GM18508 (cell line): ENCODE data around the gene SPATA33.
"Not testable (repeated sequence)": the region's sequence is repeated elsewhere in the genome, so short reads cannot be mapped to it uniquely, and the experiment has no call there.

ENCODE experiments used
- ATAC-seq: cut with Tn5 transposase; IDR thresholded peaks from one replicate; pipeline ENCODE4 v1.9.1; 2021; ENCODE audit warnings: moderate number of reproducible peaks; ENCODE audit not compliant: insufficient read depth, unreplicated experiment

Gene SPATA33

GRCh38 chr16:89691231-89691985 is 33.8 kb downstream of the SPATA33 start:
- no peak for ATAC-seq

GRCh38 chr16:89691986-89692569 is 34.4 kb downstream of the SPATA33 start:
- no peak for ATAC-seq

DNA sequence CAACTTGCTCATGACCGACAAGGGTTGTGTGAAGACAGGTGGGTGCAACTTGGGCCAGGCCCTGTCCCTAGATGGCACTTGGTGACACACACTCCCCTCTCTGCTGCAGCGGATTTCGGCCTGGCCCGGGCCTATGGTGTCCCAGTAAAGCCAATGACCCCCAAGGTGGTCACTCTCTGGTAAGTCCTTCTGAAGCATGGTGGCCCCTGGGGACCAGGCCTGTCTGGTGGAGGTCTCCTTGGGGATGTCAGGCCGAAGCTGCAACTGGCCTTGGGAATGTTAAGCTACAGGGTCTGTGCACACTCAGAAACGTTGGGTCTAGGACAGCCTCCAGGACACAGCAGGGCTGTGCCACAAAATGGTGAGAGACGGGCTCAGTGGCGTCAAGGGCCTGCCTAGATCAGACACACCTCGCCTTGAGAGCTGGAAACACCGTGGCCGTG is 35.7 kb downstream of the SPATA33 start:
- ATAC-seq: no peak

DNA sequence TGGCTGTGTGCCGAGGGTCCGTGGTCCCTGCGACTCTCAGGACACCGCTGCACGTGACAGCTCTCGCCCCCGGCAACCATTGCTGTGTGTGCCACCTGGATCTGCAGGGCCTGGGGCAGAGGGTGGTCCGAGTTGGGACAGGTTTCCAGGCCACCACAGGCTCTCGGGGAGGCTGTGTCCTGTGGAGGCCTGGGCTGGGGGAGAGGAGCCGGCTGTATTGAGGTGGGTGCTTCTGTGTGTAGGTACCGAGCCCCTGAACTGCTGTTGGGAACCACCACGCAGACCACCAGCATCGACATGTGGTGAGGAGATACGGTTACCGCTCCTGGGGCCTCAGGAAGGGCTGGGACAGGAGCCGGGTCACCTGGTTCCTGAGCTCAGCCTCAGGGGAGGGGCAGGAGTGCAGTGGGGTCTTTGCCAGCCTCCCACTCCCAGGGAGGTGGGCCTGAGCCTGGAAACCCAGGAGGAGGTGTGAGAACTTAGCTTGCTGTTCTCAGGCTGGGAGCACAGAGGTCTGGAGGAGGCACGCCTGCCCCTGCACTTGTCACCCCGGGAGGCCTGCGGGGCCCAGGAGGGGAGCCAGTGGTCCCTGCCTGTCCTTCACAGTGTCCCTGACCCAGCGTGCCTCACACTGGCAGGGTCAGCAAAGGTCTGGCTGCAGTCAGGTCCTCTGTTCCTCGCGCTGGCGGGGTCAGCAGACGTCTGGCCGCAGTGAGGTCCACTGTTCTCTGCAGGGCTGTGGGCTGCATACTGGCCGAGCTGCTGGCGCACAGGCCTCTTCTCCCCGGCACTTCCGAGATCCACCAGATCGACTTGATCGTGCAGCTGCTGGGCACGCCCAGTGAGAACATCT is 36.5 kb downstream of the SPATA33 start:
- no peak for ATAC-seq

GRCh38 chr16:89694784-89695085 is 37.1 kb downstream of the SPATA33 start:
- ATAC-seq: not testable (repeated sequence)

DNA sequence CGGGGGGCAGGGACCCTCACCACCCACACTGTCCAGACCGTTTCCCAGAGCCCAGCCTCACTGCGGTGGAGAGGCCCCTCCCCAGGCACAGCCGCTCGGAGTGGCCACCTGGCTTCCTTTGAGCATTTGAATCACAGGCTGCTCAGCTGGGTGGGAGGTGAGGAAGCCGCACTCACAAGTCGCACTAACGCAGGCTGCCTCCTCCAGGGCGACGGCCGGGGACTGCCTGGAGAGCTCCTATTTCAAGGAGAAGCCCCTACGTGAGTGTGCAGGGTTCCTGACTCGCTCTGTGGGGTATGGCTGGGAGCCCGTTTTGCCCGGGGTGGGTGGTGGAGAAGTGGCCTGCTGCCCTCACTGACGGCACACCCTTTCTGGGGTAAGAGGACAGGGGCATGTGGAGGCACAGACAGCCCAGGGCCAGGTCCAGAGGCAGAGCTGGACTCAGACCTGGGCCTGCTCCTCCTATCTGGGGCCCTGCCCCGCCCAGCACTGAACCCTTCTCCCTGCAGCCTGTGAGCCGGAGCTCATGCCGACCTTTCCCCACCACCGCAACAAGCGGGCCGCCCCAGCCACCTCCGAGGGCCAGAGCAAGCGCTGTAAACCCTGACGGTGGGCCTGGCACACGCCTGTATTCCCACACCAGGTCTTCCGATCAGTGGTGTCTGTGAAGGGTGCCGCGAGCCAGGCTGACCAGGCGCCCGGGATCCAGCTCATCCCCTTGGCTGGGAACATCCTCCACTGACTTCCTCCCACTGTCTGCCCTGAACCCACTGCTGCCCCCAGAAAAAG is 37.6 kb downstream of the SPATA33 start:
- no peak for ATAC-seq

GRCh38 chr16:89695875-89696669 is 38.4 kb downstream of the SPATA33 start:
- no peak for ATAC-seq

GRCh38 chr16:89696670-89697128 is 39.1 kb downstream of the SPATA33 start:
- no peak for ATAC-seq

DNA sequence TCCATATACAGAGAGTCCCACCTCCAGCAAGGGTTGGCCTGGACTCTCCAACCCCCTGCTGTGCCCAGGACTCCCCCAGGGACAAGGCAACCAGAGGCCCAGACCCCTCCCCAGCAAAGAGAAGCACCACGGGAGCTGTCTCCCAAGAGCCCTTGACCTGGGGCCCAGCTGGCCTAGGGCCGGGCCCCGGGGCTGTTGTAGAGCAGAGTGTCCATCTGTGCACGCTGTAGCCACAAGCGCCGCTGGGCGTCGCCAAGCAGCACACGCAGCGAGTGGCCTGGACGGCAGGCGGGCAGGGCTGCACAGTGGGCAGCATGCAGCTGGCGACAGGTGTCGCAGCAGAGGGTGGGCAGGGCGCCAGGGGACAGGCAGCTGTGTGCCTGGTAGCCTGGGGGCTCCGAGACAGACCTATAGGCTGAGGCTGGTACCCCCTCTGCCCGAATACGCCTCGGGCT is 39.6 kb downstream of the SPATA33 start:
- ATAC-seq: no peak

GRCh38 chr16:89697616-89698331 is 40.1 kb downstream of the SPATA33 start:
- no peak for ATAC-seq

DNA sequence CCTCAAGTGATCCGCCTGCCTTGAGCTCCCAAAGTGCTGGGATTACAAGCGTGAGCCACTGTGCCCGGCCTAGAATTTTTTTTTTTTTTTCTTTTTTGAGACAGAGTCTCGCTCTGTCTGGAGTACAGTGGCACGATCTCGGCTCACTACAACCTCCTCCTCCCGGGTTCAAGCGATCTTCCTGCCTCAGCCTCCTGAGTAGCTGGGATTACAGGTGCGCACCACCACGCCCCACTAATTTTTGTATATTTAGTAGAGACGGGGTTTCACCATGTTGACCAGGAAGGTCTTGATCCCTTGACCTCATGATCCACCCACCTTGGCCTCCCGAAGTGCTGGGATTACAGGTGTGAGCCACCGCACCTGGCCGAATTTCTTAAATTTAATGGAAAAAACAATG is 41.1 kb downstream of the SPATA33 start:
- ATAC-seq: not testable (repeated sequence)

- ATAC-seq: not testable (repeated sequence)
These were observed 42.0 kb downstream of the SPATA33 start for GRCh38 chr16:89699629-89700099.

DNA sequence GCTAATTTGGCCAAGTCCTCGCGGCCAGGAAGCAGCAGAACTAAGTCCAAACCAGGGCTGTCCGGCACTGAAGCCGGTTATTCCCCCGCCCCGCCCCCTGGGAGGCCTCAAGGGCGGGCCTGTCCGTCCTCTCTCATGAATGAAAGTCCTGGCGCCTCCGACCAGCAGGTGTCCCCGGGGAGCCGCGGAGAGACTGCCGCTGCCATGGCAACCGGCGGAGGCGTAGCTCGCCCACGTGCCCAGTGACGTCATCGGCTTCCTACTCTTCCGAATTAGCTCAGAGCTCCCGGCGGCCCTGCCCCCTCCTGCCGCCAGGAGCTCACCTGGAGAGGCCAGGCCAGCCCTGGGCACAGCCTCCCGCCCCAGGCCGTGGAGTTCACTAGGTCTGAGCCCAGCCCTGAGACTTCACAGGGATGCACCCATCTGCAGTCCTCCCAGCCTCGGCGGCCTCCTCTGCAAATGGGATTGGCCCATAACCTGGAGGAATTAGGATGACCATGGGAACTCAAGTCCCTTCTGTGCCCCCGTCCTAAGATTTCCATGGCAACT is 42.5 kb downstream of the SPATA33 start:
- no peak for ATAC-seq

GRCh38 chr16:89700649-89701424 is 43.2 kb downstream of the SPATA33 start:
- no peak for ATAC-seq

DNA sequence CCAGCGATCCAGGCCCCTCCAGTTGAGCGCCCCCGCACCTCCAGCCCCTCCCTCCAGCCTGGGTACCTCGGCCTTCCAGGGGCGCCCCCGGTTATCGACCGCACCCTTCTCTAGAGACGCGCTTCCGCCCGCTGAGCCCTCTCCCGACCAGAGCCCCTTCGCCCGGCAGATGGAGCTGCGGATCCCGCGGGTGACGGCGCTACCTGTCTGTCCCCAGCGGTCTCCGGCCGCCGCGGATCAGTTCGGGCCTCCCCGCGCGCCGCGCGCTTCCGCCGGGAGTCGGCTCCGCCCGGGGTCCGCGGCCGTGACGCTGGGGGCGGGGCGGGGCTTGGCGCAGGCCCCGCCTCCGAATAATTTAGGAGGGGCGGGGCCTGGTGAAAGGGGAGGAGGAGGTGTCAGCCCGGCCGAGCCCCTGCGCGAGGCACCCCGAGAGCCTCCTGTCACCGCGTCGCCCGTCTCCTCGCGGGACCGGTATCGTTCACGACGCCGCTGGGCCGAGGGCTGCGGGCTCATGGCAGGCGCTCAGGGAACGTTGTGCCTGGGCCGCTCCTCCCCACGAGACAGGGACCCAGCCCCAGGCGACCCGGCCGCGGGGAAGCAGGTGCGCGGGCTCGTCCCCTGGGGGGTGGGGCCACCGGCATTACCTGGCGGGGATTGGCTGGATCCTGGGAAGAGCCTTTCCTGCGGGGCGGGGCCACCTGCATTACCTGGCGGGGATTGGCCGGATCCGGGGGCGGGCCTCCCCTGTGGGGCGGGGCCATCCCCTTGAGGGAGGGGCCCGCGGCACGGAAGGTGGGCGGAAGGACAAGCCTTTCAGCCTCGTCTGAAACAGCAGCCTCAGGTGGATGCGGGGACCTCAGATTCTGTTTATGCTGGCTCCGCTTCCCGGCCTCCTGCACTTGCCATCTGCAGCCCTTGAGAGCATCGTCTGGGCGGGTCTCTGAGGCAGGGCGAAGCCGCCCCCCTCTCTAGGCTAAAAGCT is 44.1 kb downstream of the SPATA33 start, which contains the start of gene SPATA2L:
TSS of gene SPATA2L (minus strand) at position 281 of the 982 bp plus-strand sequence. CDS start 473 bp downstream, outside the sequence.
- peak; percentile 46 for ATAC-seq

DNA sequence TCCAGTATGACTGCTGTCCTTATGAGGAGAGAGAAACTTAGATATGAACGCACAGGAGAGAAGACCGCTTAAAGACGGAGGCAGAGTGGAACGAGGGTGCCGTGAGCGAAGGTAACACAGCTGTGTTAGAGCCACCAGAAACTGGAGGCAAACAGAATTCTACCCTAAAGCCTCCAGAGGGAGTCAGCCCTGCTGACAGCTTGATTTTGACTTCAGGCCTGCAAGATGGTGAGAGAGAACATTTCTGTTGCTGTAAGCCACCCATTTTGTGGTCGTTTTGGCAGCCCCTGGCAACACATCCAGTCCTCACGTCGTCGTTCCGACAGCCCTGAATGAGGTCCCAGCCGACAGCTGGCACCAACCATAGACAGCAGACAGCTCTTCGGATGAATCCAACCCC is 46.6 kb downstream of the SPATA33 start:
- ATAC-seq: no peak
